Fibroblast of pulmonary artery (primary cell): Measurements from ENCODE around the gene UBR2.
"Not testable (repeated sequence)": the region's sequence is repeated elsewhere in the genome, so short reads cannot be mapped to it uniquely, and the experiment has no call there.

Source experiments
- DNase-seq: peaks from one replicate; pipeline ENCODE4 v3.0.0-alpha.2; 2010; ENCODE audit warnings: low read depth
- H3K4me3 ChIP-seq: replicated peaks from 2 replicates; pipeline ENCODE4 v1.5.1; 2011; ENCODE audit warnings: low read depth, mild to moderate bottlenecking, control low read depth, low read length, moderate library complexity
- TF ChIP-seq, protein P1 (sequence below): IDR thresholded peaks from 2 replicates; pipeline ENCODE4 v1.5.1; 2011; ENCODE audit warnings: mild to moderate bottlenecking, control low read depth, low read length, inconsistent platforms; ENCODE audit errors: missing control alignments

UBR2 gene

DNA sequence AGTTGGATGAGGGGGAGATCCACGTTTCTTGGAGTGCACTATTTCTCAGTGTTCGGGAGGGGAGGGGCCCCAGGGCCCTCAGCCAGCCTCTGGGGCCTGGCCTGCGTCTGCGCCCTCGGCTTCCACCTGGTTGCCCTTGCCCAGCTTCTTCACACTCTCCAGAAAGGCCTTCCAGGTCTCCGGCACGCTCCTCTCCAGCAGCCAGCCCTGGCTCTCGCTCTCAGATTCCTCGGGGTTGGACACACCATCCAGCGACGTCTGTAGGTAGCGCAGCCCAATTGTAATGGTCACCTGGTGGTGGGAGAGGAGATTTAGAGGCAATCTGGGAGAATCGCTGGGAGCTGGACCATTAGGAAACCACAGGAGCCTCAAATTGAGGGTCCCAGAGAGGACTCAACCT, 134.4 kb downstream of the UBR2 start:
- TF ChIP-seq, protein P1, sequence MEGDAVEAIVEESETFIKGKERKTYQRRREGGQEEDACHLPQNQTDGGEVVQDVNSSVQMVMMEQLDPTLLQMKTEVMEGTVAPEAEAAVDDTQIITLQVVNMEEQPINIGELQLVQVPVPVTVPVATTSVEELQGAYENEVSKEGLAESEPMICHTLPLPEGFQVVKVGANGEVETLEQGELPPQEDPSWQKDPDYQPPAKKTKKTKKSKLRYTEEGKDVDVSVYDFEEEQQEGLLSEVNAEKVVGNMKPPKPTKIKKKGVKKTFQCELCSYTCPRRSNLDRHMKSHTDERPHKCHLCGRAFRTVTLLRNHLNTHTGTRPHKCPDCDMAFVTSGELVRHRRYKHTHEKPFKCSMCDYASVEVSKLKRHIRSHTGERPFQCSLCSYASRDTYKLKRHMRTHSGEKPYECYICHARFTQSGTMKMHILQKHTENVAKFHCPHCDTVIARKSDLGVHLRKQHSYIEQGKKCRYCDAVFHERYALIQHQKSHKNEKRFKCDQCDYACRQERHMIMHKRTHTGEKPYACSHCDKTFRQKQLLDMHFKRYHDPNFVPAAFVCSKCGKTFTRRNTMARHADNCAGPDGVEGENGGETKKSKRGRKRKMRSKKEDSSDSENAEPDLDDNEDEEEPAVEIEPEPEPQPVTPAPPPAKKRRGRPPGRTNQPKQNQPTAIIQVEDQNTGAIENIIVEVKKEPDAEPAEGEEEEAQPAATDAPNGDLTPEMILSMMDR = no peak
- no peak overlapping the region for H3K4me3 ChIP-seq

GRCh38 chr6:42702200-42702599, 138.4 kb downstream of the UBR2 start:
- no peak overlapping the region for H3K4me3 ChIP-seq
- TF ChIP-seq, protein P1 = no peak
- DNase-seq = peak; percentile 62

More for the DNA sequence above, 134.4 kb downstream of the UBR2 start:
- DNase-seq = no peak

- not testable (repeated sequence) for H3K4me3 ChIP-seq
These were observed 139.0 kb downstream of the UBR2 start for GRCh38 chr6:42702786-42703185.

GRCh38 chr6:42704251-42704936, 140.6 kb downstream of the UBR2 start:
- DNase-seq = no peak
- no peak overlapping the region for H3K4me3 ChIP-seq
- TF ChIP-seq, protein P1 = no peak

More at GRCh38 chr6:42702786-42703185, 139.0 kb downstream of the UBR2 start:
- not testable (repeated sequence) for DNase-seq

GRCh38 chr6:42704937-42705374, 141.1 kb downstream of the UBR2 start:
- DNase-seq = no peak
- no peak overlapping the region for H3K4me3 ChIP-seq
- TF ChIP-seq, protein P1 = no peak

GRCh38 chr6:42707595-42707994, 143.8 kb downstream of the UBR2 start:
- TF ChIP-seq, protein P1 = no peak
- H3K4me3 ChIP-seq = no peak overlapping the region
- DNase-seq = no peak

GRCh38 chr6:42708096-42708495, 144.3 kb downstream of the UBR2 start:
- TF ChIP-seq, protein P1 = no peak
- no peak overlapping the region for H3K4me3 ChIP-seq
- DNase-seq = no peak
